ENCODE results near the gene CNOT6. TPM values are rescaled to one million over a fixed set of nuclear protein-coding genes. Genes with fewer than 3 reads are reported as not detected.
A peak's percentile ranks its signal among the peaks of the same experiment; 100 is the strongest.

CNOT6 gene
- total RNA-seq (2021; ENCODE audit: unreplicated experiment): 32.8 TPM
- polyA plus RNA-seq (2012; ENCODE audit: insufficient read length): 34.0 TPM
- percentile 90 among the genes with signal in this experiment for Bru-seq, nascent RNA
- BruChase-seq, experiment 1, labeled RNA remaining after a 2-hour chase: percentile 86 among the genes with signal in this experiment
- percentile 91 among the genes with signal in this experiment for BruChase-seq, experiment 2, labeled RNA remaining after a 6-hour chase
- long read RNA-seq, full-length matches to known transcripts: 34 of 79 reads
- long read RNA-seq, partial matches to known transcripts: 5 of 79 reads
- long read RNA-seq, other reads (novel, unspliced or antisense): 40 of 79 reads

- intact Hi-C loops (cut with micrococcal nuclease; ENCODE audit: unreplicated experiment): no loop called here
- H3K36me3 ChIP-seq (ENCODE audit: control insufficient read depth, insufficient read depth, low read length): no peaks in the 10 kb centered on the region; the same call in 1 of the 2 replicates
- peaks cover 14% of the 10 kb centered on the region for H3K4me1 ChIP-seq (ENCODE audit: control insufficient read depth, insufficient read depth, low read length)
- H3K27ac ChIP-seq (ENCODE audit: low read length): peak within 1 kb of the TSS; percentile 82
- BruUV-seq (replicated peaks): no TSS peak
- no peaks in the 10 kb centered on the region for H3K27me3 ChIP-seq (ENCODE audit: control insufficient read depth, insufficient read depth, low read length)
- in situ Hi-C loops (cut with HindIII; ENCODE audit: low pct_unique_long_range_greater_than_20kb, low sequenced_read_pairs): no loop called here
- peak; percentile 97 for ATAC-seq
- peak; percentile 65 for DNase-seq (ENCODE audit: low read depth, low spot score)
- ChIA-PET POLR2A (no interaction called here), CTCF (no interaction called here)
- H3K9me3 ChIP-seq (ENCODE audit: control insufficient read depth, insufficient read depth, low read depth, low read length): no peaks in the 10 kb centered on the region
- H3K4me3 ChIP-seq (ENCODE audit: low read depth in 2 of 2, low read length in 2 of 2): peak within 1 kb of the TSS; percentile 69 to 90
- peak in 1 of 2 experiments; percentile 49; a peak in 1 of 4 replicates for TF ChIP-seq REST (IDR thresholded peaks at IDR 0.05; ENCODE audit: insufficient read depth in 1 of 2, low read depth in 2 of 2, low read length in 1 of 2)
- TF ChIP-seq, protein P1, sequence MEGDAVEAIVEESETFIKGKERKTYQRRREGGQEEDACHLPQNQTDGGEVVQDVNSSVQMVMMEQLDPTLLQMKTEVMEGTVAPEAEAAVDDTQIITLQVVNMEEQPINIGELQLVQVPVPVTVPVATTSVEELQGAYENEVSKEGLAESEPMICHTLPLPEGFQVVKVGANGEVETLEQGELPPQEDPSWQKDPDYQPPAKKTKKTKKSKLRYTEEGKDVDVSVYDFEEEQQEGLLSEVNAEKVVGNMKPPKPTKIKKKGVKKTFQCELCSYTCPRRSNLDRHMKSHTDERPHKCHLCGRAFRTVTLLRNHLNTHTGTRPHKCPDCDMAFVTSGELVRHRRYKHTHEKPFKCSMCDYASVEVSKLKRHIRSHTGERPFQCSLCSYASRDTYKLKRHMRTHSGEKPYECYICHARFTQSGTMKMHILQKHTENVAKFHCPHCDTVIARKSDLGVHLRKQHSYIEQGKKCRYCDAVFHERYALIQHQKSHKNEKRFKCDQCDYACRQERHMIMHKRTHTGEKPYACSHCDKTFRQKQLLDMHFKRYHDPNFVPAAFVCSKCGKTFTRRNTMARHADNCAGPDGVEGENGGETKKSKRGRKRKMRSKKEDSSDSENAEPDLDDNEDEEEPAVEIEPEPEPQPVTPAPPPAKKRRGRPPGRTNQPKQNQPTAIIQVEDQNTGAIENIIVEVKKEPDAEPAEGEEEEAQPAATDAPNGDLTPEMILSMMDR (IDR thresholded peaks at IDR 0.05): no peak
- TF ChIP-seq SIN3A (IDR thresholded peaks at IDR 0.05; ENCODE audit: borderline replicate concordance, insufficient read depth, low read depth, low read length): 0 out of 2 replicates have a peak, but pooled peaks have one; percentile 40
- TF ChIP-seq TCF7L2 (IDR thresholded peaks at IDR 0.05; ENCODE audit: low read depth, low read length): peak; percentile 74; the same call in 1 of the 2 replicates
- peak; percentile 90 for TF ChIP-seq POLR2AphosphoS5 (IDR thresholded peaks at IDR 0.05; ENCODE audit: low read depth, low read length)
These were observed at the start of gene CNOT6 for GRCh38 chr5:180494060-180494509. Gene CNOT6 (plus strand): TSS chr5:180494379. CDS start chr5:180529277, 34,898 bp downstream.

DNA sequence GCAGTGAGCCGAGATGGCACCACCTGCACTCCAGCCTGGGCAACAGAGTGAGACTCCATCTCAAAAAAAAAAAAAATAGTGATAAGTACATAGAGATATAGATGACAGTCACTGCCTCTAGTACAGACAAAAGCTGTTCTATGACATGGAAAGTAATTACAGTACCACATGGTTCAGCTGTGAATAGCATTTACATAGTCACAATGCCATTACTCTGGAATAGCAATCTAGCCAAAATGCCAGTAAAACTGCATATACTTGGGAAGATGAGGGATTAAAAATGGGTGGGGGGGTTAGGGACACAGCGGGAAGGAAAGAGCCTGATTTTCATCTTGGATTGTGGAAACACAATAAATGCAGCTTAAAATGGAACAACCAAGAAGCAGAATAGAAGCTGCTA, 39.4 kb upstream of the CNOT6 start:
- BruUV-seq (replicated peaks): no TSS peak
- Histone ChIP-seq H3K9me3 (ENCODE audit: control insufficient read depth, insufficient read depth, low read depth, low read length) (no peaks in the 10 kb centered on the region), H3K27ac (ENCODE audit: low read length) (no peak overlapping the region), H3K4me3 (ENCODE audit: low read depth in 2 of 2, low read length in 2 of 2) (no peak overlapping the region), H3K36me3 (ENCODE audit: control insufficient read depth, insufficient read depth, low read length) (no peaks in the 10 kb centered on the region), H3K27me3 (ENCODE audit: control insufficient read depth, insufficient read depth, low read length) (peaks cover 6% of the 10 kb centered on the region; the same call in 1 of the 2 replicates), H3K4me1 (ENCODE audit: control insufficient read depth, insufficient read depth, low read length) (no peaks in the 10 kb centered on the region)
- intact Hi-C loops (cut with micrococcal nuclease; ENCODE audit: unreplicated experiment) (no loop called here), in situ Hi-C loops (cut with HindIII; ENCODE audit: low pct_unique_long_range_greater_than_20kb, low sequenced_read_pairs) (no loop called here)
- no peak for DNase-seq (ENCODE audit: low read depth, low spot score)
- TF ChIP-seq TCF7L2 (IDR thresholded peaks at IDR 0.05; ENCODE audit: low read depth, low read length): no peak
- TF ChIP-seq POLR2AphosphoS5 (IDR thresholded peaks at IDR 0.05; ENCODE audit: low read depth, low read length): no peak
- no peak for TF ChIP-seq REST (IDR thresholded peaks at IDR 0.05; ENCODE audit: insufficient read depth in 1 of 2, low read depth in 2 of 2, low read length in 1 of 2)
- POLR2A ChIA-PET: interaction anchor here (0.6 kb wide), 1 partner anchor 14 kb away, joined by 4 read pairs; no protein-coding TSS in a partner anchor
- CTCF ChIA-PET: no interaction called here
- no peak for ATAC-seq
